Osteoblast (primary cell): Measurements from ENCODE around the gene COA1. TPM values are rescaled to one million over a fixed set of nuclear protein-coding genes. Genes with fewer than 3 reads are reported as not detected.
A peak's percentile ranks its signal among the peaks of the same experiment; 100 is the strongest.

Experiments used
- DNase-seq: peaks from one replicate; pipeline ENCODE4 v3.0.0; 2011; ENCODE audit warnings: low spot score, mixed read lengths; ENCODE audit not compliant: insufficient read length; ENCODE audit errors: missing footprints
- H2AFZ ChIP-seq: 2 replicates; pipeline ENCODE4 v1.6.0; 2011; ENCODE audit warnings: mild to moderate bottlenecking, low read length
- H3K27ac ChIP-seq: 2 replicates; pipeline ENCODE4 v1.5.1; 2011; ENCODE audit warnings: mild to moderate bottlenecking, low read depth, low read length, moderate library complexity
- H3K27me3 ChIP-seq: 2 replicates; pipeline ENCODE4 v1.6.0; 2012; ENCODE audit warnings: mild to moderate bottlenecking, control low read depth, inconsistent platforms, low read length, moderate library complexity; ENCODE audit not compliant: insufficient read depth
- H3K36me3 ChIP-seq: 2 replicates; pipeline ENCODE4 v1.5.1; 2011; ENCODE audit warnings: mild to moderate bottlenecking, low read length, control low read depth, moderate library complexity; ENCODE audit not compliant: insufficient read depth
- H3K4me1 ChIP-seq: 2 replicates; pipeline ENCODE4 v1.5.1; 2011; ENCODE audit warnings: mild to moderate bottlenecking, low read length, control low read depth, moderate library complexity; ENCODE audit not compliant: insufficient read depth
- H3K4me2 ChIP-seq: 2 replicates; pipeline ENCODE4 v1.6.0; 2011; ENCODE audit warnings: mild to moderate bottlenecking, low read length; ENCODE audit not compliant: insufficient read depth
- H3K4me3 ChIP-seq: fragments of 200-600 bp; sonication (generic); 3 replicates; pipeline ENCODE4 v1.5.1; 2012; ENCODE audit warnings: mild to moderate bottlenecking, low read length, inconsistent platforms; ENCODE audit not compliant: insufficient read depth
- H3K79me2 ChIP-seq: 2 replicates; pipeline ENCODE4 v1.6.0; 2012; ENCODE audit warnings: mild to moderate bottlenecking, low read length, control low read depth, inconsistent platforms; ENCODE audit not compliant: insufficient read depth
- H3K9me3 ChIP-seq: 2 replicates; pipeline ENCODE4 v1.5.1; 2011; ENCODE audit warnings: low read depth, low read length, control low read depth
- H4K20me1 ChIP-seq: 2 replicates; pipeline ENCODE4 v1.6.0; 2012; ENCODE audit warnings: mild to moderate bottlenecking, low read length, control low read depth; ENCODE audit not compliant: insufficient read depth
- CTCF ChIP-seq: IDR thresholded peaks from 2 replicates; pipeline ENCODE4 v1.5.1; 2011; ENCODE audit warnings: mild to moderate bottlenecking, low read depth, low read length, moderate library complexity; ENCODE audit errors: extremely low read depth
- total RNA-seq: library from RNA; depleted of rRNA; stranded (reverse); fragments of >200 nt; gene quantifications from 2 replicates; pipeline ENCODE4 v1.2.3, GENCODE V29; 2012

The COA1 gene
- total RNA-seq, 1 donor, result 34.0 TPM

GRCh38 chr7:43660141-43660540, 69.2 kb downstream of the COA1 start:
- no peak for TF ChIP-seq CTCF
- Histone ChIP-seq H4K20me1 (no peaks in the 10 kb centered on the region), H3K36me3 (peaks cover 6% of the 10 kb centered on the region), H3K27me3 (no peaks in the 10 kb centered on the region), H3K4me2 (no peak overlapping the region), H3K79me2 (peaks cover 31% of the 10 kb centered on the region), H3K4me1 (peaks cover 23% of the 10 kb centered on the region), H3K4me3 (no peak overlapping the region), H2AFZ (no peak overlapping the region), H3K9me3 (no peaks in the 10 kb centered on the region), H3K27ac (peak overlapping the region; percentile 78)
- DNase-seq, result no peak

GRCh38 chr7:43659549-43659896, 69.8 kb downstream of the COA1 start:
- H4K20me1 ChIP-seq, result no peaks in the 10 kb centered on the region
- no peak overlapping the region for H3K4me3 ChIP-seq
- H3K79me2 ChIP-seq, result peaks cover 31% of the 10 kb centered on the region
- TF ChIP-seq CTCF, result no peak
- peak overlapping the region; percentile 78 for H3K27ac ChIP-seq
- H3K27me3 ChIP-seq, result no peaks in the 10 kb centered on the region
- H3K9me3 ChIP-seq, result no peaks in the 10 kb centered on the region
- peaks cover 6% of the 10 kb centered on the region for H3K36me3 ChIP-seq
- no peak overlapping the region for H2AFZ ChIP-seq
- no peak for DNase-seq
- peaks cover 23% of the 10 kb centered on the region for H3K4me1 ChIP-seq
- peak overlapping the region; percentile 42 for H3K4me2 ChIP-seq

GRCh38 chr7:43658718-43659548, 70.4 kb downstream of the COA1 start:
- Histone ChIP-seq H4K20me1 (no peaks in the 10 kb centered on the region), H2AFZ (no peak overlapping the region), H3K27ac (peak overlapping the region; percentile 81), H3K36me3 (peaks cover 6% of the 10 kb centered on the region), H3K4me1 (peaks cover 25% of the 10 kb centered on the region), H3K9me3 (no peaks in the 10 kb centered on the region), H3K27me3 (no peaks in the 10 kb centered on the region), H3K4me3 (peak overlapping the region; percentile 10), H3K4me2 (peak overlapping the region; percentile 40), H3K79me2 (peaks cover 36% of the 10 kb centered on the region)
- TF ChIP-seq CTCF, result no peak
- DNase-seq, result peak; percentile 87

GRCh38 chr7:43656997-43657396, 72.3 kb downstream of the COA1 start:
- Histone ChIP-seq H3K4me2 (no peak overlapping the region), H3K27ac (no peak overlapping the region), H4K20me1 (no peaks in the 10 kb centered on the region), H3K4me3 (no peak overlapping the region), H2AFZ (no peak overlapping the region), H3K36me3 (peaks cover 6% of the 10 kb centered on the region), H3K79me2 (peaks cover 40% of the 10 kb centered on the region), H3K4me1 (peaks cover 34% of the 10 kb centered on the region), H3K9me3 (no peaks in the 10 kb centered on the region), H3K27me3 (no peaks in the 10 kb centered on the region)
- no peak for TF ChIP-seq CTCF
- DNase-seq, result no peak
